Stimulated activated CD4-positive, alpha-beta T cell treated with anti-CD3 and anti-CD28 coated beads, TNF-alpha, amount 100 ng/mL, for 48 hours (primary cell): ENCODE measurements around the gene LPIN1.
A peak's percentile ranks its signal among the peaks of the same experiment; 100 is the strongest.
"Not testable (repeated sequence)": the region's sequence is repeated elsewhere in the genome, so short reads cannot be mapped to it uniquely, and the experiment has no call there.

Experiments used
- DNase-seq, 3 donors: peaks; one replicate each; pipeline ENCODE4 v3.0.0-alpha.2; 2020; ENCODE audit warnings: low read depth in 3 of 3

LPIN1 gene

GRCh38 chr2:11743846-11744553 is 2.4 kb upstream of the LPIN1 start:
- peak in 2 of 3 donors; percentile 66 to 80 for DNase-seq

GRCh38 chr2:11744631-11745394 is 1.6 kb upstream of the LPIN1 start:
- no peak for DNase-seq

GRCh38 chr2:11745613-11746375 is 638 bp upstream of the LPIN1 start:
- DNase-seq, result no peak

GRCh38 chr2:11746807-11747459 is 501 bp downstream of the LPIN1 start:
- no peak for DNase-seq

GRCh38 chr2:11748018-11748860 is 1.8 kb downstream of the LPIN1 start:
- DNase-seq, result no peak

GRCh38 chr2:11748861-11749645 is 2.6 kb downstream of the LPIN1 start:
- DNase-seq, result no peak

GRCh38 chr2:11749646-11750349 is 3.4 kb downstream of the LPIN1 start:
- no peak for DNase-seq

- DNase-seq, result no peak
Observed at GRCh38 chr2:11750422-11750821, 4.0 kb downstream of the LPIN1 start.

GRCh38 chr2:11750917-11751316 is 4.5 kb downstream of the LPIN1 start:
- no peak for DNase-seq

GRCh38 chr2:11752906-11753305 is 6.5 kb downstream of the LPIN1 start:
- no peak for DNase-seq

- DNase-seq, result no peak
Observed at GRCh38 chr2:11753452-11753885, 7.0 kb downstream of the LPIN1 start.

GRCh38 chr2:11753886-11754699 is 7.7 kb downstream of the LPIN1 start:
- peak; percentile 41 to 71 (median 60) for DNase-seq

- no peak for DNase-seq
Observed at GRCh38 chr2:11754700-11755015, 8.2 kb downstream of the LPIN1 start.

GRCh38 chr2:11757101-11757500 is 10.7 kb downstream of the LPIN1 start:
- no peak for DNase-seq

- DNase-seq, result no peak
Observed at GRCh38 chr2:11758187-11758586, 11.8 kb downstream of the LPIN1 start.

- DNase-seq, result no peak
Observed at GRCh38 chr2:11758647-11759046, 12.2 kb downstream of the LPIN1 start.

GRCh38 chr2:11759182-11759975 is 12.9 kb downstream of the LPIN1 start:
- not testable (repeated sequence) for DNase-seq

- DNase-seq, result no peak
Observed at GRCh38 chr2:11761259-11761658, 14.8 kb downstream of the LPIN1 start.
